Ectodermal cell (in vitro differentiated cells): Measurements from ENCODE around the gene FOXF1.

ENCODE experiments used
- H3K27ac ChIP-seq: 2 replicates; pipeline ENCODE4 v1.7.0; 2013; ENCODE audit warnings: mild to moderate bottlenecking, low read depth, low read length; ENCODE audit not compliant: insufficient read depth, poor library complexity, severe bottlenecking
- H3K27me3 ChIP-seq: 2 replicates; pipeline ENCODE4 v1.7.0; 2013; ENCODE audit warnings: mild to moderate bottlenecking, low read length; ENCODE audit not compliant: insufficient read depth, control insufficient read depth, poor library complexity, severe bottlenecking
- H3K36me3 ChIP-seq: one replicate; pipeline ENCODE4 v1.7.0; 2013; ENCODE audit warnings: low read length; ENCODE audit not compliant: control insufficient read depth, insufficient read depth
- H3K4me1 ChIP-seq: one replicate; pipeline ENCODE4 v1.7.0; 2013; ENCODE audit warnings: low read length; ENCODE audit not compliant: control insufficient read depth, insufficient read depth
- H3K4me3 ChIP-seq: 2 replicates; pipeline ENCODE4 v1.7.0; 2013; ENCODE audit warnings: low read depth, low read length, control low read depth; ENCODE audit not compliant: insufficient read depth
- H3K9me3 ChIP-seq: 2 replicates; pipeline ENCODE4 v1.7.0; 2013; ENCODE audit warnings: mild to moderate bottlenecking, low read length, moderate library complexity; ENCODE audit not compliant: control insufficient read depth
- WGBS, 2 experiments: methylation state at CpG; one replicate each; pipeline ENCODE4 v1.1.7; 2013; ENCODE audit warnings: missing lambda C conversion rate in 2 of 2; 5-methylcytosine and 5-hydroxymethylcytosine counted together

FOXF1 gene

DNA sequence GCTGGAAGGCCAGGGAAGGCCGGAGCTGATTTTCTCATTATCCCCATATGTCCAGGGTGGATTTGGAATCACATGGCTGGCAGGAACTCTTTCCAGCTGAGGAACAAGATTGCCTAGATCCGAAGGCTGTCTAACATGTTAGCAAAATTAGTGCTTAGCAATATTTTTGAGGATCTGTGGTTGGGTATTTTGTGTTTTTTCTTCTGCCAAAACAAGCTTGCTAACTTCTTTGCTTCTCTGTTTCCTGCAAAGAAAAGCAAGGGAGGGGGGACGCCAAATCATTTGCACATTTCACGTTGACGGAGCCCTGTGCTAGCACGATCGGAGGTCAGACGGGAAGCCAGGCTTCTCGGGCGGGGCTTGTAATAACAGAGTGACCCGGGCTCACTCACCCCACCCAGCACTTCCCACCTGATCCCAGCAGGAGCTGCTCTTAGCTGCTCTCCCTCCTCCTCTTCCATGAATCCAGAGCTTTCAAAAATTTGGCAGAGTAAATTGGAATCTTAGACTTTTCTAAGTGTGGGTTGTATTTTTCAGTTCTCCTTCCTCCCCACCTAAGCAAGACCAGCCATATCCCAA, 33.3 kb upstream of the FOXF1 start:
- Histone ChIP-seq H3K9me3 (no peaks in the 10 kb centered on the region), H3K4me1 (no peaks in the 10 kb centered on the region), H3K27me3 (peaks cover 4% of the 10 kb centered on the region), H3K4me3 (no peak overlapping the region), H3K27ac (no peak overlapping the region), H3K36me3 (no peaks in the 10 kb centered on the region)
- 61% methylated on average over 11 of the region's 11 CpGs for WGBS, 2 experiments

DNA sequence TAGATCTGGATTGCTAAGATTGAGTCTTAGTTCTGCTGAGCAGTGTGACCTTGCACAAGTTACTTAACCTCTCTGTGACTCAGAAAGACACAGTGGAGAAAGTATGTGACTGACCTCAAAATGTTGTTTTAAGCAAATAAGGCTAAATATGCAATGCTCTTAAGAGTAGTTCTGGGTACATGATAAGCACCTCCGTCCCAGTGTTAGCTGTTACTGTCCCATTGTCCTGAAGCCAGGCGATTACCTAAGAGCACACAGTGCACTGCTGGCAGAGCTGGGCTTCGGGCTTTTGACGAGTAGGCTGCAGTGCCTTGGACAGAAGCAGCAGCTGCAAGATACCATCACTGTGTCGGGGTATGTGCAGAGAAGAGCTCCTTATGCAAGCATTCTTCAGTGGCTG, 32.7 kb upstream of the FOXF1 start:
- Histone ChIP-seq H3K4me3 (no peak overlapping the region), H3K36me3 (no peaks in the 10 kb centered on the region), H3K9me3 (no peaks in the 10 kb centered on the region), H3K4me1 (no peaks in the 10 kb centered on the region), H3K27ac (no peak overlapping the region), H3K27me3 (peaks cover 4% of the 10 kb centered on the region)
- WGBS, 2 experiments, result 91 to 93% methylated on average over 5 of the region's 5 CpGs

DNA sequence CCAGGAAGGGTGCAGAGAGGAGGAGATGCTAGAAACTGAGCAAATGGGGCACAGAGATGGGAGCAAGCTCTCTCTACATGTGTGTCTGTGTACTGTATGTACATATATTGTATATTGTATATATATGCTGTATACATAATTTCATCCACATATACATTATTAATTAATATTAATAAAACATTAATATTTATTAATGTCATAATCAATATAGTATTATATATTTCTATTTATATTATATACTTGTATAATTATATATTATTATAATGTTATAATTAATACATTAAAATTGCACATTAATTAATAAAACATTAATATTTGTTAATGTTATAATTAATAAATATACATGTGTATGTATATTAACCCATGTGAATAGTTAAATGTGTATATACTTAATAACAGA, 31.5 kb upstream of the FOXF1 start:
- Histone ChIP-seq H3K27ac (no peak overlapping the region), H3K36me3 (no peaks in the 10 kb centered on the region), H3K27me3 (peaks cover 4% of the 10 kb centered on the region), H3K4me1 (no peaks in the 10 kb centered on the region), H3K4me3 (no peak overlapping the region), H3K9me3 (no peaks in the 10 kb centered on the region)

DNA sequence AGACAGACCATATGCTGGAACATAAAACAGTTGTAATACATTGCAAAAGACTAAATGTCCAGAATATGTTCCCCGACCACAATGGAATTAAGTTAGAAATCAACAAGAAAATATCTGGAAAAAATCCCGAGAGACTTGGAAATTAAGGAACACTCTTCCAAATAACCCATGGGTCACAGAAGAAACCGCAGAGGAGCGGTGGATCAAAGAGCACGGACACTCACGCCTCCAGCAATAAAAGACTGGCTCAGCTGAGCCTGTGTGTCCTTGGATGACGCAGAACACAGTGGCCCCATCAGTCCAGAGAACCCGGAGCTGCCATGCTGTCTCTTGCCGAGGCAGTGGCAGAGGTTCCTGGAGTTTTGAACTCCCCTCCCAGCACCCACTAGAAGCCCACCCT, 30.9 kb upstream of the FOXF1 start:
- Histone ChIP-seq H3K27me3 (peaks cover 4% of the 10 kb centered on the region), H3K4me3 (no peak overlapping the region), H3K27ac (no peak overlapping the region), H3K9me3 (no peaks in the 10 kb centered on the region), H3K4me1 (no peaks in the 10 kb centered on the region), H3K36me3 (no peaks in the 10 kb centered on the region)
- 94% methylated on average over 9 of the region's 9 CpGs for WGBS, 2 experiments

DNA sequence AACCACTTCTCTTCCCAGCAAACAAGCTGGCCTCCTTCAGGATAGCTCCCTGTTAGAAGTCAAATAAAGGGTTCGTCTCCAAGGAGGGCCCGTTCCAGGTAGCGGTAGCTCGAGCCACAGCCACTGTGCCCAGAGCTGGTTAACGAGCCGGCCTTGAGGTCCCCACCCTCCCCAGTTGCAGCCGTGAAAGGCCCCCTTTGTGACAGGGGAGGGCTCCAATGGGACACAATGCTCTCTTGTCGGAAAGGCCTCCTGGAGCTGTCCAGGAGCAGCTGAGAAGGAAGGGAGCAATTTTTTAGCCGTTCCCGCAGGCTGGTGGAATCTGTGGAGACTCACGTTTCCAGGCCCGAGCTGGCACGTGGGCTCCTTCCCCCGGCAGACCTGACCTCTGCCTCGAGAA, 29.9 kb upstream of the FOXF1 start:
- Histone ChIP-seq H3K27ac (no peak overlapping the region), H3K9me3 (no peaks in the 10 kb centered on the region), H3K4me1 (no peaks in the 10 kb centered on the region), H3K36me3 (no peaks in the 10 kb centered on the region), H3K27me3 (peaks cover 2% of the 10 kb centered on the region), H3K4me3 (no peak overlapping the region)
- 70 to 71% methylated on average over 15 of the region's 15 CpGs for WGBS, 2 experiments

DNA sequence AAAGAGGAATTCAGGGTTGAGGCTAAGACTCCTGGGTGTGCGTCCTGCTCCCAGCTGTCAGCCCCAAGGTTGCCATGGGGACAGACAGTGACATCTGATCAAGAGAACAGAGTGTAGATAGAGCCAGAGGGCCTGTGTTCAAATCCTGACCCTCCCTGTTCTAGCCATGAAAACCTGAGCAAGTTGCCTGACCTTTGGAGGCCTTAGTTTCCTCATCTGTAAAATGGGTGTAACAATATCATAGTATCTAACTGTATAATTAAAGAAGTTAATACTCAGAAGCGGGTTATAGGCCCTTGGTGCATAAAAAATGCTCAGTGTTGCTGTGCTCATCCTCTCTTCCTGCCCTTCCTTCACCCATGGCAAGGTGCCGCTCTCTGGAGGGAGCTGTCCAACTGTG, 28.7 kb upstream of the FOXF1 start:
- Histone ChIP-seq H3K4me1 (no peaks in the 10 kb centered on the region), H3K27me3 (peaks cover 5% of the 10 kb centered on the region), H3K4me3 (no peak overlapping the region), H3K27ac (no peak overlapping the region), H3K9me3 (no peaks in the 10 kb centered on the region), H3K36me3 (no peaks in the 10 kb centered on the region)
- WGBS, 2 experiments, result 90 to 93% methylated on average over 3 of the region's 3 CpGs

DNA sequence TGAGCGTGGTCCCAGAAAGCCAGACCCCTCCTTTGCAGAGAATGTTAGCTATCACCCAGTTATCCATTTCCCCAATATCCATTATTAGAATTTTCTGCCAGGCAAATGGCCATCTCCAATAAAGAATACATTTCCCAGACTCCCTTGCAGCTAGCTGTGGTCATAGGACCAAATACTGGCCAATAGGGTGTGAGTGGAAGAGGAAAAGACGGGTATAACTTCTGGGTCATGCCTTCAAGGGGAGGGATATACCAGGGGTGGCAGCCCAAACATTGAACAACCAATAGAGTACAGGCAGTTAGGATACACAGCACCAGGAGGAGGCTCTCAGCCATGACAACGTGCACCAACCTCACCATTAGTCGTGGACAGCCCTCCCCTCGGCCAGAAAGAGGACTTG, 26.1 kb upstream of the FOXF1 start:
- H3K4me3 ChIP-seq, result no peak overlapping the region
- H3K36me3 ChIP-seq, result no peaks in the 10 kb centered on the region
- H3K27me3 ChIP-seq, result peaks cover 31% of the 10 kb centered on the region
- no peak overlapping the region for H3K27ac ChIP-seq
- no peaks in the 10 kb centered on the region for H3K4me1 ChIP-seq
- 86 to 89% methylated on average over 5 of the region's 5 CpGs for WGBS, 2 experiments
- no peaks in the 10 kb centered on the region for H3K9me3 ChIP-seq

DNA sequence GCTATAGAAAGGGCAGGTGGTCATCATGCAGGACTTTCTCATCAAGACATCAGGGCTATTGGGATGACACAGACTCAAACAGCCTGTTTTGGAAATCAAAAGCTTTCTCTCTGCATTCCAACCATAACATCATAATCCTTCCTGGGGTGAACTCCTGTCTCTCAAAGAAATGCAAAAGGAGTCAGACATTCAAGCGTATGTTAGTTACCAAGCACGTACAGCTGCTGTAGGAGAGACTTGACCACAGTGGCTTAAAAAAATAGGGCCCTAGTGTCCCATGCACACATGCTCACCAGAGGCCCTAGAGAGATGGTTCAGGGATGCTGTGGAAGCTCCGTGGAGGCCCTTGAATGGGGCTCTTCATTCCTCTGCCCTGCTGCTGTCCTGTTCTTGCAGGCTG, 24.6 kb upstream of the FOXF1 start:
- 58 to 65% methylated on average over 3 of the region's 3 CpGs for WGBS, 2 experiments
- no peaks in the 10 kb centered on the region for H3K4me1 ChIP-seq
- no peak overlapping the region for H3K27ac ChIP-seq
- H3K27me3 ChIP-seq, result peaks cover 46% of the 10 kb centered on the region
- no peak overlapping the region for H3K4me3 ChIP-seq
- H3K36me3 ChIP-seq, result no peaks in the 10 kb centered on the region
- no peaks in the 10 kb centered on the region for H3K9me3 ChIP-seq

DNA sequence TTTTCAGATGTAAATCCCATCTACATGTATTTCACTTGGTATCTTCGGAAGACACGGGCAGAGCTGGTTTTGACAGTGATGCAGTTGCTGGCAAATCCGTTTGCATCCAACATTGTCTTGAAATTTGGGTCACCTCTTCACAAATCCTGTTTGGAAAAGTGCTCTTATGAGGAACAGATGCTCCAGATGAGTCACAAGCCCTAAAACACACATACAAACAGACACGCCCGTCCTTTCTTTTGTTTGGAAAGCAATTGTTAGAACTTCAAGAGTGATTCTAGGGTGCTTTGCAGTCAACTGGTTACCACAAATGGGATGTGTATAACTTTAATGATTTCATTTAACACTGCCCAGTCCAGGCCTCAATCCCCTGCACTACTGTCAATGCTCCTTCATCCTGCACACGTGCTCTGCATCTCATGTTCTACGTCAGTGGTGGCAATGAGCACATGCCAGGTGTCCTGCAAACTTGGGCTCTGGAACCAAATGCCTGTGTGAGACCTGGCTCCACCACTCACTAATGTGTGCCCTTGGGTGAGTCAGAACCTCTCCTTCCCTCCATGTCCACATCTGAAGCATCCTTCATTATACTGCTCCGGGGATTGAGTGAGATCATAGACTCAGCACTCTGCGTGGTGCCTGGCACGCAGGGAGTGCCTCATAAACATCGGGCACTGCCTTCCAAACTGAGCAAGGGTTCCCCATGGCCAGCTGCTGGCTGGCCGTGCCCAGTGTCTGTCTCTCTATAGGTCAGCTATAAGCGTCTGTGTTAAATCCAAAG, 19.3 kb upstream of the FOXF1 start:
- peaks cover 21% of the 10 kb centered on the region for H3K4me1 ChIP-seq
- no peaks in the 10 kb centered on the region for H3K9me3 ChIP-seq
- 84 to 86% methylated on average over 13 of the region's 13 CpGs for WGBS, 2 experiments
- H3K27me3 ChIP-seq, result peaks cover 95% of the 10 kb centered on the region
- H3K27ac ChIP-seq, result no peak overlapping the region
- H3K4me3 ChIP-seq, result no peak overlapping the region
- H3K36me3 ChIP-seq, result no peaks in the 10 kb centered on the region

DNA sequence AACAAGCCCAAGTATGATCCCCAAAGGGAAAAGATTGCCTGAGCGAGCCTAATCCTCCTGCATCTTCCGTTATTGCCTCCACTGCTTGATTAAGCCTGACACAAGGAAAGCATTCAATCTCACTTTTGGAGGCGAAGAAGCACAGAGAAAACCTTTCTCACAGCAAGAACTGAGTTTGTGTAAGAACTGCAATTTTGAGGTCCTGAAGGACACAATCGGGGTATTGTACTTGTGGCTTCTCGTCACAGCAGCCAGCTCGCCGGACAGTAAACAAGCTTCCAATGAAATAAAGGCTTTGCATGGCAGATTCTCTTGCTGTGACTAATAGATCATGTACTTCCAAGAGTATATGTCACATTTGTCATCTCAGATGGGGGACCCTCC, 18.7 kb upstream of the FOXF1 start:
- Histone ChIP-seq H3K4me3 (no peak overlapping the region), H3K36me3 (no peaks in the 10 kb centered on the region), H3K27ac (no peak overlapping the region), H3K4me1 (peaks cover 22% of the 10 kb centered on the region), H3K9me3 (no peaks in the 10 kb centered on the region), H3K27me3 (peaks cover 99% of the 10 kb centered on the region)
- WGBS, 2 experiments, result 78 to 85% methylated on average over 7 of the region's 7 CpGs
